Activated effector memory CD4-positive, alpha-beta T cell treated with anti-CD3 and anti-CD28 coated beads, Interleukin-2, amount 50 U/mL, for 16 hours (primary cell): ENCODE data around the gene ELMO3.
A peak's percentile ranks its signal among the peaks of the same experiment; 100 is the strongest.

ENCODE experiments used
- DNase-seq: peaks from one replicate; pipeline ENCODE4 v3.0.0-alpha.2; 2020

Gene ELMO3

DNA sequence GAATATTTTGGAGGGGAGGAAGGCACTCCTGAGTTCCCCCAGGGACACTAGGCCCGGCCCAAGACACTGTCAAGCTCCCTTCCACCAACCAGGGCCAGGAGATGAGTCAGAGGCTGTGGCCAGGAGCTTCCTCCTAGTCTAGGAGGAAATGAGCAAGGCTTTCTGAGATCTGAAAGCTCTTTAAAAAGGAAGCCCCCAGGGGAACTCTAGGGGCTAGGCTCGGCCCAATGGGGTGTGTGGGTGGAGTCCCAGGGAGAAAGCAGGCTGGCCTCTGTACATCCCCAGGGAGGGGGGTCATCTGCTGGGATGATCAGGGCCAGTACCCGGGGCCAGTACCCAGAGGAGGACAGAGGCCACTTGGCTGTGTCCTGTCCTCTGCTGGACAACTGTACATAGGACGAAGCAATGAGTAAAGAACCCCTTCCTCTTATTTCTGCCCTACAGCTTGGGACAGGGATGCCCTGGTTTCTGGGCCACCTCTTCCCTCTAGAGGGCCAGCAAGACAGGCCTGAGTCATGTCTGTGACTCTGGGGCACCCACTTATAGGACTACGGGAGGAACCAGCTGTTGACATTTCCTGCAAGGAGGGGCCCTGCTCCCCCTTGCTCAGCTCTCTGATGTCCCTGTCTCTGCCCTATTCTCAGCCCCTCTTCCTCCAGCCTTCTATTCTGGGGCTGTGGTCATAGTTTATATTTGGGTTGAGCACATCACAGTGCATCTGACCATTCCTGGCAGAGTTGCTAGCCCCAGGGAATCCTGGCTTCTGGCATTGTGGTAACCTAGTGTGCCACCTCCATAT, 45.7 kb downstream of the ELMO3 start:
- DNase-seq = peak; percentile 92

DNA sequence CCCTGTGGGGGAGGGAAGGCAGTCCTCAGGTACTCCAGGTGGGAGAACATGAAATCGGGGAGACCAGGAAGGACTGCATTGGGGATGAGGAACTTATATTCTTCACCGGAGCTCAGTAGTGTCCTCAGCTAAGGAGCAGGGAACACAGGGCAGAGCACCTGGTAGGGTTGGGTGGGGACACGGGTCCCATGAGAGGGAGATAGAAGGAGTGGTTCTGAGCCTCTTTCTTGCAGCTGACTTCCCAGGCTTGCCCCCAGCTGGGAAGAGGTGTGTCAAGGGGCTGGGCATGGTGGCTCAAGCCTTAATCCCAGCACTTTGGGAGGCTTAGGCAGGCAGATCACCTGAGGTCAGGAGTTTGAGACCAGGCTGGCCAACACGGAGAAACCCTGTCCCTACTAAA, 46.3 kb downstream of the ELMO3 start:
- DNase-seq = peak; percentile 62

DNA sequence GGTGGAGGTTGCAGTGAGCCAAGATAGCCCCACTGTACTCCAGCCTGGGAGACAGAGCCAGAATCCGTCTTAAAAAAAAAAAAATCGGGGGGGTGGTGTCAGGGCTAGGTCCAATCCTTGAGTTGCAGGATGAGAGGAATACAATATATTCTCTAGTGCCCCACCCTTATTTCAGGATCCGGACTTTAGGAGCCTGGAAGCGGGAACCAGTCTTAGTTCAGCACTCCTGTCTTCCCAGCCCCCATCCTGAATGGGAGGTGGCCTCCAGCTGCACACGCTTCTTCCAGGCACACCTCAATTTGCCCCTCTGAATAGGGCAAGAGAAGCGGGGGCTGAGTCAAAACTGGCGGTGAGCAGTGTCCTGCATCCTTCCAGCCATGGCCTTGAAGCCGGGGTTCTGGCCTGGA, 46.7 kb downstream of the ELMO3 start:
- DNase-seq = peak; percentile 54

- DNase-seq = peak; percentile 83
Observed at GRCh38 chr16:67246081-67246755, 47.3 kb downstream of the ELMO3 start.

GRCh38 chr16:67246756-67247191, 47.8 kb downstream of the ELMO3 start:
- DNase-seq = no peak

DNA sequence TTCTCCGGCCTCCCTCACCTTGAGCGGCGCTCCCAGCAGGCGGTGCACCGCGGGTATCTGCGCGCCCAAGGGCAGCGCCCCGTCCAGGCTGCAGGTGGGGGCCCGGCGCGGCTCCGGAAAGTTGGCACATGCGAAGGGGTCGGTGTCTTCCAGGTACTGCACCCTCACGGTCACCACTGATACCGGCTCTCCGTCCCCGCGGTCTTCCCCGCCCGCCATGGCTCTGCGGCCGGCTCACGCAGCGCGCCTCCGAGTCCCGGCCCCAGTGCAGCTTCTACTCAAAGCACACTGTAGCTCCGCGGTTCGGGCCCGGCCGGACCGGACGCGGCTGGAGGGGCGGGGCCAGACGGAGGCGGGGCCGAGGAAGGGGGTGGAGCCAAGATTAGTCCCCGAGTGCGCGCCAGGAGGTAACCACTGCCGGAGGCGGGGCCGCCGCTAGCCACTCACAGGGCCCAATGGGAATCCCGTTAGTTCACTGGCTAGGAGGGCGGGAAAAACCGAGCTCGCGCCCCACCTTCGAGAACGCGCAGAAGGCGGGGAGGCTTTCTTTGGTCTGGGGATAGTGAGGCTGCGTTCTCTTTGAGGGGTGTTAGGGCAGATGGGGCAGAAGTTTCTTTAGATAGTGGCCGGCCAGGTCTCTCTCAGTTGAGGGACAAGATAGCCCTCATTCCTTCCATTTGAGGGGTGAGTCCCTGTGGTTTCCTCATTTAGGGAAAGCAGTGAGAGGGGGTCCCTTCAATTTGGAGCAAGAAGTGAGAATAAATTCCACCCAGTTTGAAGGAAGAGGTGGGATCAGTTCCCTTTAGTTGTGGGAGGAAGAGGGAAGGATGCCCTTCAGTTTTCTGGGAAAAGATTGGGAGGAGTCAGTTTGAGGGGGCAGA, 48.5 kb downstream of the ELMO3 start, which contains the start of gene FHOD1:
FHOD1 (minus strand) TSS at position 290 of the 881 bp plus-strand sequence; CDS start at position 219, 71 bp downstream.
- peak; percentile 99 for DNase-seq

DNA sequence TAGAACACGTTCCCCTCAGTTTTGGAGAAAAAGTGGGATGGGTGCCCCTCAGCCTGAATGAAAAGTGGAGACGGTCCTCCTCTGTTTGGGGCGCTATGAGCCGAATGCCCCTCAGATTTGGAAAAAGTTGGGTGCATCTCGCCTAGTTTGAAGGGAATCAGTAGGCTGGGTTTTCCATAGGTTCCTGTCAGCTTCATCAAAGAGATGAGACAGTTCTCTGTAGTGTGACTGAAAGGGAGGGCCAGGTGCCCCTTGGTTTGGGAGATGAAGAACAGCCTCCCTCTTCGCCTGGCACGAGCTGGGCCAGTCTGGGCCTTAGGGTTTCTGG, 49.1 kb downstream of the ELMO3 start:
- no peak for DNase-seq

GRCh38 chr16:67248401-67249177, 49.7 kb downstream of the ELMO3 start, which contains the start of gene SLC9A5:
SLC9A5 (plus strand) TSS chr16:67248979; CDS start chr16:67249015, 36 bp downstream.
- DNase-seq = peak; percentile 77

- DNase-seq = no peak
Observed at GRCh38 chr16:67249178-67250044, 50.5 kb downstream of the ELMO3 start.

- DNase-seq = no peak
Observed at GRCh38 chr16:67250045-67250327, 51.1 kb downstream of the ELMO3 start.

- no peak for DNase-seq
Observed at GRCh38 chr16:67252609-67253497, 53.9 kb downstream of the ELMO3 start.
